GM23338 (cell line): ENCODE data around the gene SLC5A11.

ENCODE experiments used
- EZH2 ChIP-seq: fragments of 200-600 bp; sonication (generic); IDR thresholded peaks from one replicate; pipeline ENCODE4 v1.8.0; 2017; ENCODE audit warnings: antibody characterized with exemption, mild to moderate bottlenecking, low read depth; ENCODE audit not compliant: unreplicated experiment
- EZH2phosphoT487 ChIP-seq: fragments of 200-600 bp; sonication (generic); IDR thresholded peaks from one replicate; pipeline ENCODE4 v1.8.1; 2018; ENCODE audit warnings: antibody characterized with exemption; ENCODE audit not compliant: unreplicated experiment
- POLR2AphosphoS5 ChIP-seq: IDR thresholded peaks from 2 replicates; pipeline ENCODE4 v1.6.1; 2016; ENCODE audit warnings: antibody characterized with exemption, low read depth
- TF ChIP-seq, protein P1 (sequence below), 2 experiments: fragments of 200-600 bp in 1 of 2; sonication (generic) in 1 of 2; conservative IDR thresholded peaks; 2 replicates each; pipeline versions ENCODE4 v1.5.1 to v1.6.1; 2016 to 2017; ENCODE audit warnings: antibody characterized with exemption in 2 of 2, low read depth in 2 of 2, mild to moderate bottlenecking in 2 of 2, moderate library complexity in 1 of 2
- TF ChIP-seq, protein P2 (sequence below): IDR thresholded peaks from one replicate; pipeline ENCODE4 v1.6.1; 2018; ENCODE audit warnings: antibody characterized with exemption; ENCODE audit not compliant: unreplicated experiment

DNA sequence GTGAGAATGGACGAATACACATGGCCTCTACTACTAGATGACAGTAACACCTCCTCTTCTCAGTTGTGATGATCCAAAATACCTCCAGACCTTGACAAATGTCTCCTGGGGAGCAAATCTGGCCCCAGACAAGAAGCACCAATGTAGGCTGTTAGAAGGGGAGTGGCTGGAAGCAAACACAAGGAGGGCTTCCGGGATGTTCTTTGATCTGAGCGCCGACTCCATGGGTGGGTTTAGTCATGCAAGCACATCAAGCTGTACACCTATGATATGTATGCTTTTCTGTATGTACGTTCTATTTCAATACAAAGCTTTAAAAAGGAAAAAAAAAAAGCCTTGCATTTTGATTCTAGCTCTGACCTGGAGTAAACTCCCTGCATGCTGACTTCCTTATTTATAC lies 108.0 kb downstream of the SLC5A11 start:
- TF ChIP-seq, protein P1, sequence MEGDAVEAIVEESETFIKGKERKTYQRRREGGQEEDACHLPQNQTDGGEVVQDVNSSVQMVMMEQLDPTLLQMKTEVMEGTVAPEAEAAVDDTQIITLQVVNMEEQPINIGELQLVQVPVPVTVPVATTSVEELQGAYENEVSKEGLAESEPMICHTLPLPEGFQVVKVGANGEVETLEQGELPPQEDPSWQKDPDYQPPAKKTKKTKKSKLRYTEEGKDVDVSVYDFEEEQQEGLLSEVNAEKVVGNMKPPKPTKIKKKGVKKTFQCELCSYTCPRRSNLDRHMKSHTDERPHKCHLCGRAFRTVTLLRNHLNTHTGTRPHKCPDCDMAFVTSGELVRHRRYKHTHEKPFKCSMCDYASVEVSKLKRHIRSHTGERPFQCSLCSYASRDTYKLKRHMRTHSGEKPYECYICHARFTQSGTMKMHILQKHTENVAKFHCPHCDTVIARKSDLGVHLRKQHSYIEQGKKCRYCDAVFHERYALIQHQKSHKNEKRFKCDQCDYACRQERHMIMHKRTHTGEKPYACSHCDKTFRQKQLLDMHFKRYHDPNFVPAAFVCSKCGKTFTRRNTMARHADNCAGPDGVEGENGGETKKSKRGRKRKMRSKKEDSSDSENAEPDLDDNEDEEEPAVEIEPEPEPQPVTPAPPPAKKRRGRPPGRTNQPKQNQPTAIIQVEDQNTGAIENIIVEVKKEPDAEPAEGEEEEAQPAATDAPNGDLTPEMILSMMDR (conservative IDR thresholded peaks at IDR 0.05; ENCODE audit: low read depth in 2 of 2) = no peak
- TF ChIP-seq EZH2 = no peak
- TF ChIP-seq, protein P2, sequence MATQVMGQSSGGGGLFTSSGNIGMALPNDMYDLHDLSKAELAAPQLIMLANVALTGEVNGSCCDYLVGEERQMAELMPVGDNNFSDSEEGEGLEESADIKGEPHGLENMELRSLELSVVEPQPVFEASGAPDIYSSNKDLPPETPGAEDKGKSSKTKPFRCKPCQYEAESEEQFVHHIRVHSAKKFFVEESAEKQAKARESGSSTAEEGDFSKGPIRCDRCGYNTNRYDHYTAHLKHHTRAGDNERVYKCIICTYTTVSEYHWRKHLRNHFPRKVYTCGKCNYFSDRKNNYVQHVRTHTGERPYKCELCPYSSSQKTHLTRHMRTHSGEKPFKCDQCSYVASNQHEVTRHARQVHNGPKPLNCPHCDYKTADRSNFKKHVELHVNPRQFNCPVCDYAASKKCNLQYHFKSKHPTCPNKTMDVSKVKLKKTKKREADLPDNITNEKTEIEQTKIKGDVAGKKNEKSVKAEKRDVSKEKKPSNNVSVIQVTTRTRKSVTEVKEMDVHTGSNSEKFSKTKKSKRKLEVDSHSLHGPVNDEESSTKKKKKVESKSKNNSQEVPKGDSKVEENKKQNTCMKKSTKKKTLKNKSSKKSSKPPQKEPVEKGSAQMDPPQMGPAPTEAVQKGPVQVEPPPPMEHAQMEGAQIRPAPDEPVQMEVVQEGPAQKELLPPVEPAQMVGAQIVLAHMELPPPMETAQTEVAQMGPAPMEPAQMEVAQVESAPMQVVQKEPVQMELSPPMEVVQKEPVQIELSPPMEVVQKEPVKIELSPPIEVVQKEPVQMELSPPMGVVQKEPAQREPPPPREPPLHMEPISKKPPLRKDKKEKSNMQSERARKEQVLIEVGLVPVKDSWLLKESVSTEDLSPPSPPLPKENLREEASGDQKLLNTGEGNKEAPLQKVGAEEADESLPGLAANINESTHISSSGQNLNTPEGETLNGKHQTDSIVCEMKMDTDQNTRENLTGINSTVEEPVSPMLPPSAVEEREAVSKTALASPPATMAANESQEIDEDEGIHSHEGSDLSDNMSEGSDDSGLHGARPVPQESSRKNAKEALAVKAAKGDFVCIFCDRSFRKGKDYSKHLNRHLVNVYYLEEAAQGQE = no peak
- TF ChIP-seq EZH2phosphoT487 = no peak
- TF ChIP-seq POLR2AphosphoS5 = no peak
